KBM-7 (cell line): ENCODE results near the gene CAMKMT.
"Not testable (repeated sequence)": the region's sequence is repeated elsewhere in the genome, so short reads cannot be mapped to it uniquely, and the experiment has no call there.

Experiments
- DNase-seq: peaks from one replicate; pipeline ENCODE4 v3.0.0-alpha.2; 2015
- in situ Hi-C: fragments of 300-500 bp; cut with MboI; formaldehyde crosslinking; loops from 2 replicates; pipeline ENCODE4 v1.14.3; 2020; ENCODE audit warnings: low sequenced_read_pairs, low pct_unique_long_range_greater_than_20kb, mixed read lengths

CAMKMT gene

GRCh38 chr2:44566059-44566458 lies 204.3 kb downstream of the CAMKMT start:
- no peak for DNase-seq
- in situ Hi-C loops = no loop called here

- no peak for DNase-seq
- in situ Hi-C loops = no loop called here
Observed at GRCh38 chr2:44569491-44569890, 207.7 kb downstream of the CAMKMT start.

GRCh38 chr2:44570271-44570670 lies 208.5 kb downstream of the CAMKMT start:
- in situ Hi-C loops = no loop called here
- no peak for DNase-seq

- no peak for DNase-seq
- in situ Hi-C loops = no loop called here
Observed at GRCh38 chr2:44570777-44571176, 209.0 kb downstream of the CAMKMT start.

- in situ Hi-C loops = no loop called here
- no peak for DNase-seq
Observed at GRCh38 chr2:44572196-44572900, 210.6 kb downstream of the CAMKMT start.

- no peak for DNase-seq
- in situ Hi-C loops = no loop called here
Observed at GRCh38 chr2:44573996-44574395, 212.2 kb downstream of the CAMKMT start.

- in situ Hi-C loops = no loop called here
- no peak for DNase-seq
Observed at GRCh38 chr2:44578471-44579093, 216.8 kb downstream of the CAMKMT start.

- in situ Hi-C loops = no loop called here
Observed at GRCh38 chr2:44579115-44579836, 217.5 kb downstream of the CAMKMT start.

GRCh38 chr2:44579837-44580230 lies 218.1 kb downstream of the CAMKMT start:
- no peak for DNase-seq
- in situ Hi-C loops = no loop called here

More at GRCh38 chr2:44579115-44579836, 217.5 kb downstream of the CAMKMT start:
- DNase-seq = no peak

GRCh38 chr2:44580875-44581515 lies 219.2 kb downstream of the CAMKMT start:
- in situ Hi-C loops = no loop called here

GRCh38 chr2:44582363-44583008 lies 220.7 kb downstream of the CAMKMT start:
- in situ Hi-C loops = no loop called here

More at GRCh38 chr2:44580875-44581515, 219.2 kb downstream of the CAMKMT start:
- no peak for DNase-seq

GRCh38 chr2:44595615-44596014 lies 233.9 kb downstream of the CAMKMT start:
- DNase-seq, in situ Hi-C loops: not testable (repeated sequence)

More at GRCh38 chr2:44582363-44583008, 220.7 kb downstream of the CAMKMT start:
- no peak for DNase-seq

- no peak for DNase-seq
- in situ Hi-C loops = no loop called here
Observed at GRCh38 chr2:44596537-44597320, 235.0 kb downstream of the CAMKMT start.

- DNase-seq = no peak
- in situ Hi-C loops = no loop called here
Observed at GRCh38 chr2:44598330-44599119, 236.8 kb downstream of the CAMKMT start.

- no peak for DNase-seq
Observed at GRCh38 chr2:44599130-44599529, 237.4 kb downstream of the CAMKMT start.

GRCh38 chr2:44602446-44602845 lies 240.7 kb downstream of the CAMKMT start:
- in situ Hi-C loops = no loop called here
- DNase-seq = no peak

More at GRCh38 chr2:44599130-44599529, 237.4 kb downstream of the CAMKMT start:
- in situ Hi-C loops = no loop called here

GRCh38 chr2:44605511-44605910 lies 243.8 kb downstream of the CAMKMT start:
- DNase-seq = no peak
- in situ Hi-C loops = no loop called here

- in situ Hi-C loops = no loop called here
- DNase-seq = no peak
Observed at GRCh38 chr2:44612276-44612675, 250.5 kb downstream of the CAMKMT start.
